Lower leg skin (tissue), 3 donors: ENCODE results near the gene DENND4C.

Experiments used
- CTCF ChIP-seq, 3 donors: fragments of 450-650 bp; IDR thresholded peaks; one replicate each; pipeline ENCODE4 v1.5.1; 2016; ENCODE audit warnings: antibody characterized with exemption in 3 of 3, mild to moderate bottlenecking in 3 of 3, moderate library complexity in 2 of 3
- POLR2A ChIP-seq, 2 donors: fragments of 450-650 bp; IDR thresholded peaks; one replicate each; pipeline ENCODE4 v1.6.1; 2016 to 2017; ENCODE audit warnings: antibody characterized with exemption in 2 of 2, mild to moderate bottlenecking in 1 of 2, moderate library complexity in 1 of 2

- TF ChIP-seq POLR2A (IDR thresholded peaks at IDR 0.05), result no peak
- TF ChIP-seq CTCF (IDR thresholded peaks at IDR 0.05), result no peak
Observed at GRCh38 chr9:19379697-19380046, 149.2 kb downstream of the DENND4C start.
